Adipocyte (in vitro differentiated cells): ENCODE measurements around the gene RAB20.

Source experiments
- DNase-seq: peaks from one replicate; pipeline ENCODE4 v3.0.0-alpha.2; 2015; ENCODE audit warnings: low read depth
- H3K27me3 ChIP-seq: replicated peaks from 2 replicates; pipeline ENCODE4 v1.7.0; 2013; ENCODE audit warnings: mild to moderate bottlenecking, low read length, moderate library complexity; ENCODE audit not compliant: control insufficient read depth, insufficient read depth
- H3K36me3 ChIP-seq: 2 replicates; pipeline ENCODE4 v1.7.0; 2013; ENCODE audit warnings: low read length, mild to moderate bottlenecking, moderate library complexity; ENCODE audit not compliant: control insufficient read depth, insufficient read depth, severe bottlenecking
- H3K4me1 ChIP-seq: 2 replicates; pipeline ENCODE4 v1.7.0; 2013; ENCODE audit warnings: mild to moderate bottlenecking, low read length, moderate library complexity; ENCODE audit not compliant: control insufficient read depth, insufficient read depth
- H3K4me3 ChIP-seq: 2 replicates; pipeline ENCODE4 v1.7.0; 2013; ENCODE audit warnings: mild to moderate bottlenecking, low read length, moderate library complexity
- H3K9ac ChIP-seq: 2 replicates; pipeline ENCODE4 v1.7.0; 2013; ENCODE audit warnings: mild to moderate bottlenecking, low read length, moderate library complexity
- H3K9me3 ChIP-seq: 2 replicates; pipeline ENCODE4 v1.7.0; 2013; ENCODE audit warnings: mild to moderate bottlenecking, low read length, moderate library complexity; ENCODE audit not compliant: control insufficient read depth

RAB20 gene

DNA sequence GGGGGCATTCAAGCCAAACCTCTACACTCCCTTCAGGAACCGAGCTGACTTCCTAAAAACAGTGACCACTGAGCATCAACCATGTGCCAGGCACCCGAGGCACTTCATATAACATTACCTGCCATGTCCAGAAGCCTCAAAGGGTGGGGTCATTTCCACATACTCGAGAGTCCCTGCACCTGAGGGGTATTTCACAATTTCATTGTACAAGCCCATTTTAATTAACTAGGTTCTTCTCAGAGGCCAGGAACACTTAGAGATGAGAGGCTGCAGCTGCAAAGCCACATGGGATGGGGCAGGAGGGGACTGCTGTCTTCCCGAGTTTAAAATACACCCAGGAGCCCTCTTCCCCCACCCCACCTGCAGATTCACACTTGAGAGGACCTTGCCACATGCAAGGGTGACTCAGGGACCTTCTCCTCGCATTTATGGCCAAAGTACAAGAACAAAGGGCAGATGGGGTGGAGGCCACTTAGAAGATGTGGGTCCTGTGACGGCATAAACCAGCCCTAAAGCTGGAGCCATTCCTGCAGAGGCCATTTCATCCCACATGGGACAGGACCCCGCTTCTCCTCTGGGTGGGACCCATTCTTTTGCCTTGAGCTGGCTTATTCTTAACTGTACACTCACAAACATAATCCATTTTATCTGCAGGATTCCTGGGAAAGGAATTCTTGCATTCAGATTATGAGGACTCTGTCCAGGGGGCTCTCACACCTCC, 43.9 kb downstream of the RAB20 start:
- DNase-seq = no peak
- Histone ChIP-seq H3K27me3 (no peaks in the 10 kb centered on the region), H3K4me1 (peaks cover 37% of the 10 kb centered on the region), H3K9ac (no peak overlapping the region), H3K4me3 (no peak overlapping the region), H3K9me3 (no peaks in the 10 kb centered on the region), H3K36me3 (peaks cover 41% of the 10 kb centered on the region)

DNA sequence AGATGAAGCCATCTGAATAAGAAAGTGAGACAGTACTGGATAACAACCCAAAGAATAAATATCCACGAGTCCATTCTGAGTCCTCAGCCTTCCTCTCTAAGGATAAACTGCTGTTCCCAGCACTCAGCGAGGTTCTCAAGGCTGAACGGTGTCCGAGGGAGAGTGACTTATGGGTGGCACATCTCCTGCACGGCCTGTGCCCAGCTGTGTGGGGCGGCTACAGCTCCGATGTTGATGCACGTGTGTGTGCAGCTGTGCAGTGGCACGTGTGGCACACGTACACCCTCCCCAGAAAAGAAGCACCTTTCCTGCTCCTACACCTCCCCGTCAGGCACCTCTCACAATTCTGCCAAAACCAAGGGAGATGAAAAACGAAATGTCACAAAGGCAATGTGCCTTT, 45.0 kb downstream of the RAB20 start:
- Histone ChIP-seq H3K9ac (no peak overlapping the region), H3K4me3 (no peak overlapping the region), H3K9me3 (no peaks in the 10 kb centered on the region), H3K4me1 (peaks cover 27% of the 10 kb centered on the region), H3K27me3 (no peaks in the 10 kb centered on the region), H3K36me3 (peaks cover 53% of the 10 kb centered on the region)
- DNase-seq = no peak

DNA sequence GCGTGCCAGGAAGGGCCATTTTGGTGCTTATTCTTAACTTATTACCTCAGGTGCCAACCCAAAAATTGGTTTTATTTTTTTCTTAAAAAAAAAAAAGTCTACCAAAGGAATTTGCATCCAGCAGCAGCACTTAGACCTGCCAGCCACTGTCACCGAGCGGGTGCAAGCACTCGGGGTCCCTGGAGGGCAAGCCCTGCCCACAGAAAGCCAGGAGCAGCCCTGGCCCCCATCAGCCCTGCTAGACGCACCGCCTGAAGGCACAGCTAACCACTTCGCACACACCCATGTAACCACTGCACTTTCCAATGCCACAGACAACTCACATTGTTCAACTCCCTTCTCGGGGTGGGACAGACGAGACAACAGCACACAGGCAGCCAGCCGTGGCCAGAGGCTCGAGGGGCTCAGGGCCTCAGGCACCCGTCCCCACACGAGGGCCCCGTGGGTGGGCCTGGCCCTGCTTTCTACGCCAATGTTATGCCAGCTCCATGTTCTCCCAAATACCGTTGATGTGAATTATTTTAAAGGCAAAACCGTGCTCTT, 49.3 kb downstream of the RAB20 start:
- peaks cover 79% of the 10 kb centered on the region for H3K36me3 ChIP-seq
- no peak for DNase-seq
- H3K4me1 ChIP-seq = peaks cover 16% of the 10 kb centered on the region
- no peak overlapping the region for H3K4me3 ChIP-seq
- H3K27me3 ChIP-seq = no peaks in the 10 kb centered on the region
- H3K9ac ChIP-seq = no peak overlapping the region
- H3K9me3 ChIP-seq = no peaks in the 10 kb centered on the region

DNA sequence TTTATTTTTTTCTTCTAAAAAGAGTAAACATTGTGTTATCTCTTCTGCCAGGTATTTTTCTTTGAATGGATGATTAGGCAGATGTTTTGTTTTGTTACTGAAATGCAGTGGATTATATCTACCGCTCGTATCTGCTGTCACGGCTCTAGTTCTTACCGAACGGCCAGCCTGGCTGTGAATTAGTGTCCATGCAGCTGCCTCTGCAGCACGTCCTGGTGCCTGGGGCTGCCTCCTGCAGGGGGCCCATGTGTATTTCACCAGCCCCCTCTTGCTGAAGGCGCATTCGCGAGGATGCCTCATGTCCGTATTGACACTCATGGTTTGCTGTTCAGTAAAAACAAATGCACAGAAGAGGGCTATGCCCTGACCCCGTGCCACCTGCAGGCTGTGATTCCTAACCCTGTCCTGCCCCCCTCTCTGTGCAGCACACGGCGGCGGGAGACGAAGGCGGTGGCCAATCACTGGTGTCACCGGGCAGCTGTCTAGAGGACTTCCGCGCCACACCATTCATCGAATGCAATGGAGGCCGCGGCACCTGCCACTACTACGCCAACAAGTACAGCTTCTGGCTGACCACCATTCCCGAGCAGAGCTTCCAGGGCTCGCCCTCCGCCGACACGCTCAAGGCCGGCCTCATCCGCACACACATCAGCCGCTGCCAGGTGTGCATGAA, 49.9 kb downstream of the RAB20 start:
- H3K36me3 ChIP-seq = peaks cover 85% of the 10 kb centered on the region

DNA sequence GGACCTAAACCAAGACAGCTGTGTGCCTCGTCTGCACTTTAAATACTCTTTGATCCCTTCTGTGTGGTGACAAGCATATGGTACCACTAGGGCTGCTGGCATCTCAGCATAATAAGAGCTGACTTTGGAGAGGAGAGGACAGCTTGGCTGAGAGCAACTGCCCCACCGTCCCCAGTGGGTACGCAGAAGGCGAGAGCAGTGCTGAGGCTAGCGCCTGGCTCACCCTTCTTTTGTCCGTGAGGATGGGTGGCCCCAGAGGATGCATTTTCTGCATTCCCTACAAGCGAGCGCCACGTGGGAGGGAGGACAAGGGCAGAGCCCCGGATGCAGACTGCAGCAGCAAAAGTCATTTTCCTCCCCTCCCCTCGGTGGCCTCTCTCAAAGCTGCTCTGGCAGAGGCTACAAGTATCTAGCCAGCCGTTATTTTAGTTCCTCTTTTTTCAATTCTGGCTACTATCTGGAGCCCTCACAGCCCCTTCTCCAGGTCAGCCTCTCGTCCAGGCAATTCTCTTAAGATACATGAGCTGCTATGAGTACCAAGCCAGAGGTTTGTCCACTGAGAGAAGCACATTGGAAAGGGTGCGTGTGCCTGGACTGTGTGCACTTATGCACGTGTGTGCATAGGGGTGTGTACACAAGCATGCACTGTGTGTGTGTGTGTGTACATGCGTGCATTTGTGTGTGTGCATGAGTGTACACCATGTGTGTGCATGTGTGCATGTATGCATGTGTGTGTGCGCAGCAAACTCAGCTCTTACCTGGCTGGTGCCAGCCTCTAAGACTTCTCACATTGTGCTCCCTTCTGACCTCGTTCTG, 51.3 kb downstream of the RAB20 start:
- no peak overlapping the region for H3K4me3 ChIP-seq
- no peaks in the 10 kb centered on the region for H3K27me3 ChIP-seq
- peaks cover 32% of the 10 kb centered on the region for H3K4me1 ChIP-seq
- peak overlapping the region; percentile 25 for H3K9ac ChIP-seq
- no peaks in the 10 kb centered on the region for H3K9me3 ChIP-seq
- peaks cover 97% of the 10 kb centered on the region for H3K36me3 ChIP-seq
- DNase-seq = peak; percentile 41

More for the DNA sequence above, 49.9 kb downstream of the RAB20 start:
- Histone ChIP-seq H3K4me3 (no peak overlapping the region), H3K4me1 (peaks cover 22% of the 10 kb centered on the region), H3K9me3 (no peaks in the 10 kb centered on the region), H3K9ac (no peak overlapping the region), H3K27me3 (no peaks in the 10 kb centered on the region)
- DNase-seq = no peak

DNA sequence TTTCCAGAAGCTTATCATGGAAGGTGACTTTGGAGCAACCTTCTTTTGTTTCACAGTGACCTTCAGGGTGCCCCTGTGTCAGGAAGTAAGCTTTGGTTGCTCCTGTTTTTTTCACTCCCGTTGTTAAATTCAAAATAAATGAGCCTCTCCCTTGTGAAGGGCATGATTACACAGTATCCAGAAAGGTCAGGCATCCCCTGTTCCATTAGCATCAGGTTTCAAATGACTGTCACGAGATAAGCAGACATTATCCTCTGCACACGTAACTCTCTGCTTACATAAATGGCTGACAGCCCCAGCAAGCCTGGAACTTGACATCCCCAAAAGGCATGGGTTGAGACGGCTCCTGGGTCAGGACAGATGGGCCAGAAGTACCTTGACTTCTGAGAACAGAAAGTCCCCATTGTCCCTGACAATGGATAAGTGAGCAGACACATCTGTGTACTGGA, 52.0 kb downstream of the RAB20 start:
- Histone ChIP-seq H3K4me1 (peaks cover 32% of the 10 kb centered on the region), H3K36me3 (peaks cover 93% of the 10 kb centered on the region), H3K4me3 (no peak overlapping the region), H3K9ac (peak overlapping the region; percentile 25), H3K9me3 (no peaks in the 10 kb centered on the region), H3K27me3 (no peaks in the 10 kb centered on the region)
- DNase-seq = peak; percentile 8

DNA sequence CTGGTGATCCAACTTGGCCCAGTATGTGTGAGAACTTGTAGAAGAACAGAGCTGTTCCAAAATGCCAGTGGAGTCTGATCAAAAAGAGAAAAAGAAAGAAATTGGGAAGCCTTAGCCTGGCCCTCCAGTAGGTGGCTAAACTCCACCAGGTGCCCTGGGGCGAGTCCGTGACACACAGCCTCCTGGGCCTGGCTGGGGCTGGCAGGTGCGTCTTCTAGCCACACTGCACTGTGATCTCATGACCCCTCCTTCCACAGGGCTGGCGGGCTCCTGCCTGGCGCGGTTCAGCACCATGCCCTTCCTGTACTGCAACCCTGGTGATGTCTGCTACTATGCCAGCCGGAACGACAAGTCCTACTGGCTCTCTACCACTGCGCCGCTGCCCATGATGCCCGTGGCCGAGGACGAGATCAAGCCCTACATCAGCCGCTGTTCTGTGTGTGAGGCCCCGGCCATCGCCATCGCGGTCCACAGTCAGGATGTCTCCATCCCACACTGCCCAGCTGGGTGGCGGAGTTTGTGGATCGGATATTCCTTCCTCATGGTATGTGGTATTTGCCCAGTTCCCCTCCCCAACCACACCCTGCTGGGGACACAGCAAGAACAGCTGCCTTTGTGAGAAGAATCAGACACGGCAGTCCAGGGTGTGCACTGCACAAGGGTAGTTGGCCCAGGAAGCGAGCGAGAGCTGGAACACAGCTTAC, 53.7 kb downstream of the RAB20 start:
- peaks cover 41% of the 10 kb centered on the region for H3K4me1 ChIP-seq

DNA sequence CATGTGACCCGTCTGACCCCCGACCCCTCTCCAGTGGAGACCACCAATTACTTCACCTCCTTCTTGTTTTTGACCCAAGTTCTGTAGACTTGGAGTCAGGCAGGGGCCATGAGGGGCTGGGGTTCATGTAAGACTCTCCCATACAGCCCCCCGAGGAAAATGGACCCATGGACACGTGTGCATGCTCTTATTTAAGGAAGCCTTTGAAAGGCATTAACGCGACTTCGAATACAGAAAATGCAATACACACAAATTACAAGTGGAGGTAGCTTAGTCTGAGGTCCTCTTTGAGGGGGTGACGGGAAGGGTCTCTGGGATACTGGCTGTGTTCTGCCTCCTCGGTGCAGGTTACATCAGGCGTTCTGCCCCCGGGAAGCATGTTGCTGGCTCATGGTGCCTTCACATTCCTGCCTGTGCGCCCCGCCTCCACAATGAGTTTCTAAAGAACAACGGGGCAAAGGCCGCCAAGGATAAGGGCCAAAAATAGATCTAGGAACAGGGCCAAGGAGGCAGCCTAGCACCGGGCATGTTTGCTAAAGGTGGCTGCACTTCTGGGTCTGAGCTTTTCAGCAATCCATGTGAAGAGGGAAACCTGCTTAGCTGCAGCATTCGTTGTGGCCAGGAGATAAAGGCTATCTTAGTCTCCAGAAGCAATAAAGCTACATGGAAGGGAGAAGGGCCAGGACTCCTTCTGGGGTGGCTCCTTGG, 54.5 kb downstream of the RAB20 start:
- Histone ChIP-seq H3K9me3 (no peaks in the 10 kb centered on the region), H3K36me3 (peaks cover 94% of the 10 kb centered on the region), H3K4me1 (peaks cover 41% of the 10 kb centered on the region), H3K27me3 (no peaks in the 10 kb centered on the region), H3K4me3 (peak overlapping the region; percentile 40), H3K9ac (peak overlapping the region; percentile 40)
- no peak for DNase-seq

More for the DNA sequence above, 53.7 kb downstream of the RAB20 start:
- Histone ChIP-seq H3K27me3 (no peaks in the 10 kb centered on the region), H3K9ac (peak overlapping the region; percentile 40), H3K9me3 (no peaks in the 10 kb centered on the region), H3K4me3 (peak overlapping the region; percentile 40), H3K36me3 (peaks cover 94% of the 10 kb centered on the region)
- DNase-seq = no peak

DNA sequence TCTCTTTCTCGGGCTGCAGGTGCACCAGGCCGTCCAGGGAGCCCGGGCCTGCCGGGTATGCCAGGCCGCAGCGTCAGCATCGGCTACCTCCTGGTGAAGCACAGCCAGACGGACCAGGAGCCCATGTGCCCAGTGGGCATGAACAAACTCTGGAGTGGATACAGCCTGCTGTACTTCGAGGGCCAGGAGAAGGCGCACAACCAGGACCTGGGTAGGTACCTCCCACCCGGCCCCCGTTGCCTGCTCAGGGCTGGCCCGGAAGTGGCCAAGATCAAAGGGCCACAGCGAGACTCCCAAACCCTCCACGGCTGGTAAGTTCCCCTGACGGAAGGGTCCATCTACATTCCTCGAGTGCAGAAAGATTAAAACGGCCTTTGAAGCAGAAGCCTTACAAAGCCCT, 55.1 kb downstream of the RAB20 start:
- H3K9me3 ChIP-seq = no peaks in the 10 kb centered on the region
- H3K27me3 ChIP-seq = no peaks in the 10 kb centered on the region
- no peak overlapping the region for H3K4me3 ChIP-seq
- peaks cover 94% of the 10 kb centered on the region for H3K36me3 ChIP-seq
- peak overlapping the region; percentile 37 for H3K9ac ChIP-seq
- DNase-seq = no peak
- H3K4me1 ChIP-seq = peaks cover 41% of the 10 kb centered on the region

DNA sequence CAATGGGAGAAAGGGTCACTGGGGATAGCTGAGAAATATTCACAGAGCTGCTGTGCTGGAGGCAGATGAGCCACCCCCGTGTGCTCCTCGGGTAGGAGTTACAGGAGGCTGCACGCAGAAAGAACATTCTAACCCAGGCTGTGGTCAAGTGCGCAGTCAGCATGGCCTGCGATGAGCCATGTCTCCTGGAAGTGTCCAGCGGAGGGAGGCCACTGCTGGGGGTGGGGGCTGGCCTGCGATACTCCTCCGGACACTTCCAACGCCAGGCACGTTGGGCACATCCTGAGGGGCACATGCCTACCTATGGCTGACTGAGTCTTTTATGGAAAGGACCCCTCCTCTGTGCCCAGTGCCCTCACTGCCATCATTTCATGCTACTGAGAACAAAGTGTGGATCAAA, 55.9 kb downstream of the RAB20 start:
- Histone ChIP-seq H3K36me3 (peaks cover 95% of the 10 kb centered on the region), H3K4me3 (no peak overlapping the region), H3K9me3 (peaks cover 5% of the 10 kb centered on the region), H3K9ac (no peak overlapping the region), H3K4me1 (peaks cover 45% of the 10 kb centered on the region), H3K27me3 (no peaks in the 10 kb centered on the region)
- no peak for DNase-seq
